ENCODE measurements around the gene CTNNA2.

The CTNNA2 gene

DNA sequence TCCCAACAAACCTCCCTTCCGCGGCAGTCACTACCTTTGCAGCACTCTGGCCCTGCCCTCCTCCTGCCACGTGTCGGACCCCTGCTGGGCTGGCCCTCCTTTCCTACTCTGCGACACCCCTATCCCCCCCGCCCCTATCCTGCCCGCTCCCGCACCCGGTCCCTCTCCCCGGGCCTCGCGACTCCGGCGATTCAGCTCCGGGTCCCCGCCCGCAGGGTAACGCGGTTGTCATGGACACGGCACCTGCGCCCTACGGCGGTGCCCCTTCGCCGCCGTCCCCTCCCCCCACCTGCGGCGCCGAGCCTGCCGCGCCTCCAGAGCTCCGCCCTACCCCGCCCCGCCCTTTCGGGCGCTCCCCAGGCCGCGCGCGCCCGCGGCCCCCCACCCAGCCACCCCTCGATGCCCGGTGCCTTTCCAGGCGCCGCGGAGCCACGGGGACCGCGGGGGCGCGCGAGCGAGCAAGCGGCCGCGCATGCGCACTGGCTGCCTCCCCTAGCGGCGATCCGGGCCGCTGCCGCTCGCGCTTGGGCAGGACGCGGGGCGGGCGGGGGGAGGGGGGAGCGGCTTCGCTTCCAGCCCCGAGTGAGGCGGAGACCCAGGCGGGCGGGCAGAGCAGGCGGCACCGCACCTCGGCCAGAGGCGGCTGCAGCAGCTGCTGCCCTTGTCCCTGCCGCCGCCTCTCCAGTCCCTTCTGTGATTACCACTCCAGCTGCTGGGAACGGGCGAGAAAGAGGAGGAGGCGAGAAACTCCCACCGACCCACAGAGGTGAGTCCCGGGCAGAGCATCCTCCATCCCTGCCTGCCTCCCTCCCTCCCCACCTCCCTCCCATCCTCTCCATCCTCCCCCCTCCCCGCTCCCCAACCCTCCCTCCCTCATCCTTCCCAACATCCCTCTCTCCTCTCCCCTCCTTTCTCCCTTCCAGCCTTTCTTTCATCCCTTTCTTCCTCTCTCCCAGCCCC, at the start of gene CTNNA2:
Gene CTNNA2 (plus strand): TSS at position 610 of the 960 bp plus-strand sequence.
- DNase-seq = peak; percentile 94

- DNase-seq = no peak
Observed at GRCh38 chr2:79487399-79487798, 25.5 kb upstream of the CTNNA2 start.

DNA sequence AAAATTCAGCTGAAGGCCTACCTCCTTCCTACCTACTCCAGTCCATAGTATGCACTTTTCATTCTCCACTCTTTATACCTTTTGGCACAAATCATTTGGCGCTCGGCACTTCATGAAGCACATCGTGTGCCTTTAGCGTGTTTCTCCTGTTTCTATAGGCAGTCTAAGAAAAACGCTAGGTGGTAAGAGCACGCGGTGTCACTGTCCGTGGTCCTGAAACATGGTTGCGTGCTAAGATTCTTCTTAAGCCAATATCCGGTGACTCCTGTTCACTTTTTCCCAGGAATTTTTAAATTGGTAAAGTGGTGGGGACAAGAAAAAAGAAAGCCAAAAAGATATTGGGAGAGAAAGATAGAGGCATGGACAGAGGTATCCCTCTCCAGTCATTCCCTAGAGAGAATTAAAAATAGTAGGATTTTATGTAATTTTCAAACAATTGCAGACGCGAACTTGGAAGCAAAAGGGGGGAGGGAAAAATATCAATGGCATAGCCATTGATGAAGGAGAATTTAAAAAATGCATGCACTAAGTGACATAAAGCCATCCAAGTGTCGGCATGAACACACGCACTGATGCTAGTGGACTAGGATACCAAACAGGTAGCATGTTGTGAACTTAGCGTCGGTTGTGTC, 1.4 kb upstream of the CTNNA2 start:
- DNase-seq = no peak

GRCh38 chr2:79513711-79514110, 860 bp downstream of the CTNNA2 start:
- DNase-seq = no peak

- no peak for DNase-seq
Observed at GRCh38 chr2:79529636-79530035, 16.8 kb downstream of the CTNNA2 start.

DNA sequence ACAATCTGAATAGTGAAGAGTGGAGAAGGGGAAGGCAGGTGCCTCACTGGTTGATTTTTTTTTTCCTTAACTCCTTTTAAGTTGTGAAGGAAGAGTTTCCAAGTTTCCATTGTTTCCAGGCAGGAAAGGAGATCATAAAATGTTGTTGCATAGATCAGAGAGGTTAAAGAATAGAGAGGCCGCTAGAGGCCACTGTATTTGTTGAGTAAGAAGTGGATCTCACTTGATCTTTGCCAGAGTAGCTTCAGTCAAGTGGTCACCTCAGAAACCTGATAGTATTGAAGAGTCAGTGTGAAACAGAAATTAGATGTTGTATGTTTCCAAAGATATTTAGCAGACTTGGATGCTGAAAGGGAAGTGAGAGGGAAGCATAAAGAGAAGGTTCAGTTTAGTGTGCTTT, 17.6 kb downstream of the CTNNA2 start:
- peak; percentile 30 for DNase-seq

DNA sequence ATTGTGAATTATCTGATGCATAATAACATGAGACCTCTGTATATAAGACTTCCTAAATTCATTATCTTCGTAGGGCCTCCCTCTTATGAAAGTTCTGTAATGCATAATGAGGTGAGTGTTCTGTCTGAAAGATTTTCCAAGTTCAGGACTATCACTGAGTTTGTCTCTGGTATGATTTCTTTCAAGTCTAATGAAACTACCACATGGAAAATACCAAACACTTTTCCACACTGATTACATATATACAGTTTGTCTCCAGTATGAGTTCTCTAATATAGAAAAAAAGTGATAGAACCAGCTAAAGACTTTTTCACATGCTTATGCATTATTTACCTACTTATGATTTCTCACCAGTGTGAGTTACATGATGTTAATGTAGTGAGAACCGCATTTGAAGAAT, 34.7 kb downstream of the CTNNA2 start:
- DNase-seq = no peak

DNA sequence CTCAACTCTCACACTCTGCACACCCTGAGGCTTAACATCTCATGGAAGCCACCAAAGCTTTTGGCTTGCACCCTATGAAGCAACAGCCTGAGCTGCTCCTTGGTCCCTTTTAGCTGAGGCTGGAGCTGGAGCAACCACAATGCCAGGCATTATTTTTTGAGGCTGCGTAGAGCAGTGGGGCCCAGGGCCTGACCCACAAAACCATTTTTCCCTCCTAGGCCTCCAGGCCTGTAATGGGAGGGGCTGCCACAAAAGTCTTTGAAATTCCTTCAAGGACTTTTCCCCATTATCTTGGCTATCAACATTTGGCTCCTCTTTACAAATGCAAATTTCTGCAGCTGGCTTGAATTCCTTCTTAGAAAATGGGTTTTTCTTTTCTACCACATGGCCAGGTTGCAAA, 39.8 kb downstream of the CTNNA2 start:
- no peak for DNase-seq

DNA sequence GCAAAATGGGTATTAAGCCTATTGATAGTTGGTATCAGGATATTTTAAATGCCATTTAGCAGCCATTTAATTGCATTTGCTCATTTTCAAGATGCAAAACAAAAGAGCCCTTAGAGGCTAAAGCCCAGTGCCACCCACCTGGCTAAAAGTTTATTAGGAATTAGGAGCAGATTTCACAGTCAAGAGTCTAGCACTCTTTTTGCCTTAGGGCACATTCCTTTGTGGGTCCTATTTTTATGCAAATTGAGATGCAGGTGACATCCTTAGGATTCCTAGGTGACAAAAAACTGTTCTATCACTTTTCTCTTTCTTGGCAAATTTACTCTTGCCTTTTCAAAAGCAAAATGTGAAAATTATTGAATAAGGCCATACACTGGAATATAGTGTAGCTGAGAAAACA, 42.0 kb downstream of the CTNNA2 start:
- DNase-seq = no peak

DNA sequence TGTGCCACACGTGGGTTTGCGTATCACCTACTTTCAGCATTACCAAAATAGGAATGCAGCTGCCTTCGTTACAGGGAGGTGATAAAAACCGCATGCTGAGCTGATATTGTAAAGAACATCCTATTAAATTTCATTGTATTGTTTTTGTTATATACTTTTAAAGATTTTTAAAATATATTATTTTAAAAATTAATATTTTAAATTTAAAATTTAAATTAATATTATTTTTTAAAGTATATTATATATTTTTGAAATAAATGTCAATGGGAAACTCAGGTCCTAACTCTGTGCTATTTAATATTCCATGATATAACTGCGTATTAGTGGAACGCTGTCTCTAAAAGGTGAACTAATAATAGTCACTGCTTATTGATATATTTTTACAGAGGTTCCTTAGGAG, 51.2 kb downstream of the CTNNA2 start:
- no peak for DNase-seq

DNA sequence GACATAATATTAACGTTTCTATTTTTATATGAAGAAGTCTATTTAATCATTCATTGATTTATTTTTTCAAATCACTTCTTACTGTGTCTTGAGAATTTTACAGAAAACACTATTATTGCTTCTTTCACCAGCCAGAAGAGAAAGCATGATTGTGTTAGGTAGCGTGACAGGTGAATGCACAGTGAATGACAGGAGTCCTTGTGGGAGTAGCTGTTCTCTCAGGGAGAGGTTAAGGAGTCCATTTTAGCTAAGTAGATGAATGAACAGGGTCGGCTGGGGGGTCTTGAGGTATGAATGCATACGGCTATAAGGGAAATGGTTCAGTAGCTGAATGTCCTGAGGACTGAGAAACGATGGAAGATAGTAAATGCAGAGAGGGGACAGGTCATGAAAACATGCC, 56.2 kb downstream of the CTNNA2 start:
- DNase-seq = no peak

DNA sequence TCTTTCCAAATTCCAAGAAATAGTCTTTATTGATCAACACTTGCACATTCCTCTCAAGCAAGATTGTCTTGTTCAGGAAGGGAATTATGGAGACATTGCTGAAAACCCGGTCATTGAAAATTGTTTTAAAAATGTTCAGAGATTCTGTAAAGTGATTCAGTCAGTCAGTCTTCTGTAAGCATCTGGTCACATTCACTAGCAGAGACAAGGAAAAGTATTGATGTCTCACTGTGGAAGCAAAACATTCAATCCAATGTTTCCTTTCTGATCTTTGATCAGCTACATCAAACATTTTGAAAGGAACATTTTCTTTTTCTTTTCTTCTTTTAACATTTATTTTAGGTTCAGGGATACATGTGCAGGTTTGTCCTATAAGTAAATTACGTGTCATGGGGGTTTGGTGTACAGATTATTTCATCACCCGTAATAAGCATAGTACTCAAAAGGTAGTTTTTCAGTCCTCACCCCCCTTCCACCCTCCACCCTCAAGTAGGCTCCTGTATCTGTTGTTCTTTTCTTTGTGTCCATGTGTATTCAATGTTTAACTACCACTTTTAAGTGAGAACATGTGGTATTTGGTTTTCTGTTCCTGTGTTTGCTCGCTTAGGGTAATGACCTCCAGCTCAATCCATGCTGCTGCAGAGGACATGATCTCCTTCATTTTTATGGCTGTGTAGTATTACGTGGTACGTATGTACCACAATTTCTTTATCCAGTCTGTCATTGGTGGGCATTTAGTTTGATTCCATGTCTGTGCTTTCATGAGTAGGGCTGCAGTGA, 61.2 kb downstream of the CTNNA2 start:
- DNase-seq = no peak

DNA sequence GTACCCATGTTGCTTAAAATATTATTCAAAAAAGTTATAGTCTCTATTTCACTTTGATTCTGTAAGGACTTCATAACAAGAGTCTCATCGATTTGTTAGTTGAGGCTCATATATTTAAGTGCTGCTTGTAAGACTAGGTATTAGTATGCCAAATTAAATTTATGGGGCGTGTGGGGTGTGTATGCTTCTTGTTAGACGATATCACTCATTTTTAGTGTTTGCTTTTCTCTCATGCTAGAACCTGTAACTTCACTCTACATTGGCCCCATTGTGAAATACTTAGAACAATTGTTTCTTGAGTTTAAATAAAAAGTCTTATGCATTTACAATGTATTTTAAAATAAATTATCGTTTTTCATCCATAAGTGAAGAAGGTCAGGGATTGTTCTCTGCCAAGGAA, 63.6 kb downstream of the CTNNA2 start:
- no peak for DNase-seq

DNA sequence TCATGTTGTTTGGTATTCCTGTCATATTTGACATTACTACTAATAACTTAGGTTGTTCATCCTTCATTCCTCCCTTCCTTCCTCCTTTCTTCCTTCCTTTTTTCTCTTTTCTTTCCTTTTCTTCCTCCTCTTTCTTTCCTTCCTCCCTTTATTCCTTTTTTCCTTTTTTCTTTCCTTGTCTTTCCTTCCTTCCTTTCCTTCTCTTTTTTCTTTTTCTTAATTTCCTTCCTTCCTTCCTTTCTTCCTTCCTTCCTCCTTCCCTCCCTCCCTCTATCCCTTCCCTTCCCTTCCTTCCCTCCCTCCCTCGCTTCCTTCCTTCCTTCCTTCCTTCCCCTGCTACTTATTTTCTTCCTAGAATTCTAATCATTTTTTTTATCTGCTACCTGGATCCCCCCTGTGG, 66.1 kb downstream of the CTNNA2 start:
- no peak for DNase-seq

- DNase-seq = no peak
Observed at GRCh38 chr2:79580175-79580574, 67.3 kb downstream of the CTNNA2 start.

GRCh38 chr2:79585701-79586433, 73.0 kb downstream of the CTNNA2 start:
- DNase-seq = no peak

DNA sequence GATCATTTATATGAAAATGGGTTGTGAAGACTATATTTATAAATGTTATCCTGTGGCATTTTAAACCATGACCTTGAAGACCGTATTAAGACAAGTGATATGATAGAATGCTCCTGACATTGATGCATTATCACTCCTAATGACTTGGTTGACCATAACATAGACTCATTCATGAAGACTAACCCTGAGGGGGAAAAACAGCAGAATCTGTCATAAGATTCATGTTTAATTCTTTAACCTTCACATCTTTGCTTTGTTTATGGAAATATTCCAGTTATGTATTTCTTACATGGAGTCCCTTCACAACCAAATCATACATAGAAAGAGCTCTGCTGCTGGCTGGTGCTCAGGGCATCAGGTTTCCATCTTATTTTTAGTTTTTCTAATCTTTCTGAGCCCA, 78.4 kb downstream of the CTNNA2 start:
- no peak for DNase-seq

GRCh38 chr2:79593237-79593867, 80.5 kb downstream of the CTNNA2 start:
- no peak for DNase-seq

DNA sequence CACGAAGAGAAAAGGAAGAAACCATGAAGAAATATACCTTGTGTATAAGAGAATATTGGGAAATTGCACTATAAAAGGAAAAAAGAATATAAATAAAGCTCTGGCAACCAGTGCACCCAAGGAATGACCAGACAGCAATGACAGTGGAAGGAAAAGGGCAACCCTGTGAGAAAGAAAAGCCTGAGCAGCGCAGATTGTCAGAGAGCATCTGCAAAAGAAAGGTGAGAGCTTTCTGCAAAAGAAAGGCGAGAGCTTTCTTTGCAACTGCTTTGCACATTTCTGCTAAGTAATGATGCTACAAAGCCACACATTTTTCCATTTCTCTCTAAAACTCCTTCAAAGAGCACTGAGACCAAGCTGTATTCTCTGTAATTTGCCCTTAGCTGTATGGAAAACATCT, 83.6 kb downstream of the CTNNA2 start:
- DNase-seq = no peak

- DNase-seq = no peak
Observed at GRCh38 chr2:79604748-79605147, 91.9 kb downstream of the CTNNA2 start.

DNA sequence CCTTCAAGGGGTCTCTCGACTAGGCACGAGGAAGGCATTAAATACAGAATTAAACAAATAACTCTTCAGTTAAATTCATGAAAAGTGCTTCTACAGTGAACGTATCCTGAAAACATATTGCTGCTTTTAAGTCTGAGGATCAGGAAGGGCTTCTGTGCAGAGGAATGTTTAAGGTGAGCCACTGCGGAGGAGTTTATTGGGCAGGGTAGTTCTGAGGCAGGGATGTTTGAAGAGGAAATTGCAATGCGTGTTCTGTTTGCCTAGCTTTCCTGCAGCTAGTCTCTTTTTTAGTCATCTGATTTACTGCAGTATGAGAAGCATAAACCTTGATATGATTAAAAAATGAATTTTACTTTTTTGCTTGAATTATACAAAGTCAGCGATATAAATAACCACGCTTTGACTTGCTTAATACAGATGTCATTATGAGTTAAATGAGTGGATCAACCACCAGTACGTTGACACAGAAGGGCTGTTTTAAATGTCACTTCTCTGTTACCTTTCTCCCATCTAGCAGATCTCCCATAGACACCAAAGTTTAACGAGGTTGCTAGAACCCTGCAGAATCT, 98.7 kb downstream of the CTNNA2 start:
- no peak for DNase-seq

DNA sequence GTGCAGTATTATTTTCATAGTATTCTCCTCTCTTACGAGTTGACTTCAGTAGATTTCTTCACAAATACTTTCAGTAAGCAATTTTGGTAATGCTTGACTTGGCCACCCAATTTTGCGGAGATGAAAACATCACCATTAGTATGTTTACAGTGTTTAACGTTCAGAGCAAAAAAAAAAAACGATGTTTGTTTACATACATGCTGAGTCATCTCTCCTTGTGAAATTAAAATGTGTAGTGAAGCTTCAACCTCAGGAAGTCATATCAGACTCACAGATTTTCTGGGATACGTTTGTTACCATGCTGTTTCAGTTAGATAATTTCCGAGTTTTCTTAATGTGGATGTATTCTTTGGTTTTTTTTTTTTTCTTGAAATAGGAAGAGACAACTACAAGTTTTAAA, 100.1 kb downstream of the CTNNA2 start:
- DNase-seq = no peak

Data from NCI-H1105 treated with DMSO at 0.1 percent for 48 hours (cell line).